T-cell (primary cell): ENCODE measurements around the gene PAGE2. TPM values are rescaled to one million over a fixed set of nuclear protein-coding genes. Genes with fewer than 3 reads are reported as not detected.

Experiments used
- ATAC-seq, 4 experiments: fragments of 200-7000 bp in 3 of 4; fragments of 150-1000 bp in 1 of 4; cut with Tn5 transposase; replicated peaks in 1 of 4; 1 replicate in 3 of 4; 2 replicates in 1 of 4; pipeline ENCODE4 v1.10.0; 2021; ENCODE audit warnings: moderate library complexity in 3 of 4, mild to moderate bottlenecking in 2 of 4, moderate number of reproducible peaks in 1 of 4
- CTCF ChIA-PET, 2 donors: fragments of 300-600 bp; sonication (Branson Sonifier 250); formaldehyde crosslinking; loops; one replicate each; lab custom pipeline; 2022; ENCODE audit warnings: antibody characterized with exemption in 2 of 2; lab: Charles Lee
- POLR2A ChIA-PET, 2 donors: fragments of 300-600 bp; sonication (Branson Sonifier 250); formaldehyde crosslinking; loops; one replicate each; lab custom pipeline; 2022; ENCODE audit warnings: antibody characterized with exemption in 2 of 2; lab: Charles Lee
- DNase-seq, 35 experiments: peaks; one replicate each; pipeline versions ENCODE4 v3.0.0 to v3.0.0-alpha.2; 2013 to 2023
- H3K27ac ChIP-seq: one replicate; pipeline ENCODE4 v1.5.1; 2013; ENCODE audit warnings: low read length
- H3K27me3 ChIP-seq, 2 experiments: replicated peaks in 1 of 2; 1 replicate in 1 of 2; 2 replicates in 1 of 2; pipeline versions ENCODE4 v1.6.1 to v1.7.0; 2013; ENCODE audit warnings: low read length in 1 of 2, mixed read lengths in 1 of 2; ENCODE audit not compliant: control insufficient read depth in 2 of 2, insufficient read depth in 2 of 2; ENCODE audit errors: extremely low read depth in 1 of 2
- H3K36me3 ChIP-seq, 2 donors: 1 replicate in 1 of 2; 2 replicates in 1 of 2; pipeline versions ENCODE4 v1.6.1 to v1.7.0; 2013; ENCODE audit warnings: low read length in 1 of 2; ENCODE audit not compliant: control insufficient read depth in 2 of 2, insufficient read depth in 1 of 2; ENCODE audit errors: extremely low read depth in 1 of 2
- H3K4me1 ChIP-seq, 2 experiments: 1 replicate in 1 of 2; 2 replicates in 1 of 2; pipeline versions ENCODE4 v1.6.1 to v1.7.0; 2013; ENCODE audit warnings: low read length in 2 of 2, mixed read lengths in 1 of 2; ENCODE audit not compliant: insufficient read depth in 2 of 2, control insufficient read depth in 1 of 2; ENCODE audit errors: extremely low read depth in 1 of 2
- H3K4me3 ChIP-seq, 2 donors: 1 replicate in 1 of 2; 2 replicates in 1 of 2; pipeline versions ENCODE4 v1.5.1 to v1.7.0; 2013; ENCODE audit warnings: mild to moderate bottlenecking in 2 of 2, low read length in 1 of 2, moderate library complexity in 1 of 2; ENCODE audit not compliant: control insufficient read depth in 1 of 2; ENCODE audit errors: extremely low read depth in 1 of 2
- H3K9me3 ChIP-seq: 2 replicates; pipeline ENCODE4 v1.7.0; 2013
- H3K27ac Mint-ChIP-seq, 2 donors: one replicate each; pipeline ENCODE4 v1.8.0; 2020 to 2021; ENCODE audit warnings: mild to moderate bottlenecking in 2 of 2, mixed read lengths in 2 of 2
- H3K27me3 Mint-ChIP-seq, 2 donors: one replicate each; pipeline ENCODE4 v1.8.0; 2021 to 2022; ENCODE audit warnings: mixed read lengths in 2 of 2
- H3K36me3 Mint-ChIP-seq: one replicate; pipeline ENCODE4 v1.8.0; 2021; ENCODE audit warnings: mixed read lengths
- H3K4me1 Mint-ChIP-seq, 3 donors: one replicate each; pipeline ENCODE4 v1.8.0; 2020 to 2022; ENCODE audit warnings: mixed read lengths in 3 of 3, mild to moderate bottlenecking in 1 of 3
- H3K4me3 Mint-ChIP-seq, 3 donors: one replicate each; pipeline ENCODE4 v1.8.0; 2020 to 2022; ENCODE audit warnings: mild to moderate bottlenecking in 3 of 3, mixed read lengths in 3 of 3, moderate library complexity in 3 of 3
- H3K9me3 Mint-ChIP-seq, 3 donors: one replicate each; pipeline ENCODE4 v1.8.0; 2020 to 2022; ENCODE audit warnings: mixed read lengths in 3 of 3
- WGBS: methylation state at CpG from one replicate; pipeline ENCODE4 v1.1.5; 2013; ENCODE audit warnings: missing lambda C conversion rate; ENCODE audit not compliant: insufficient coverage; 5-methylcytosine and 5-hydroxymethylcytosine counted together
- total RNA-seq, 35 experiments: library from RNA in 6 of 35; stranded (reverse) in 6 of 35; fragments of 120-200 nt in 1 of 35; gene quantifications; one replicate each; pipeline versions ENCODE4 v1.2.1 to v1.2.4 and lab custom pipeline; 2013 to 2026

The PAGE2 gene
- total RNA-seq, 5 donors from 2014 or later (not counting 1 experiment from before 2014, with no cell fraction given), result not detected

- Mint-ChIP-seq H3K4me1 (peaks cover 14 to 34% (median 21%) of the 10 kb centered on the region in 3 donors), H3K27ac (no peak overlapping the region), H3K9me3 (no peaks in the 10 kb centered on the region), H3K4me3 (no peak overlapping the region), H3K36me3 (no peaks in the 10 kb centered on the region), H3K27me3 (peaks cover 0 to 39% of the 10 kb centered on the region in 2 donors)
- no peaks in the 10 kb centered on the region for H3K9me3 ChIP-seq
- DNase-seq (peak in 1 of 35 experiments; percentile 32), ATAC-seq (peak in 2 of 4 experiments; percentile 76 to 87)
- H3K27ac ChIP-seq, result no peak overlapping the region
- H3K27me3 ChIP-seq, result peaks cover 0 to 2% of the 10 kb centered on the region in 2 experiments
- CTCF ChIA-PET, result no interaction called here
- no peaks in the 10 kb centered on the region for H3K36me3 ChIP-seq
- POLR2A ChIA-PET, result no interaction called here
- H3K4me3 ChIP-seq, result no peak overlapping the region
- H3K4me1 ChIP-seq, result peaks cover 0 to 17% of the 10 kb centered on the region in 2 experiments
- WGBS, result no CpG with 5 or more reads among the region's 3 CpGs
Measured at GRCh38 chrX:55118574-55118973, 29.8 kb downstream of the PAGE2 start.

DNA sequence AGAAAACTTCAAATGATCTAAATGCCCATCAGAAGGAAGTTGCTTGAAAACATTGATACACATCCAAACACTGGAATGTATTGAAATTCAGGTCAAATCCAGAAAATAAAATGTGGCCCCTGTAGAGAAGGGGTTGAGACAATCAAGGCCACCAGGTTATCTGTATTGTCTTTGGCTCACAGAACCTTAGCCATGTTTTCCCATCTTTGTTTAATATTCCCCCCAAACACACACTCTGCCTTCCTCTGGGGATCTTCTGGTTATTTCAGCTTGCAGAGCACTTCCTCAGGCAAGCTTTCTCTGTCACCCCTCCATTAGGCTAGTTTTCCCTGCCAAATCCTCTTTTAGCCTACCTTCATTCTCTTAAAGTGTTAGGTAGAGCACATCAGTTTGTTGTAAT lies 30.5 kb downstream of the PAGE2 start:
- no peaks in the 10 kb centered on the region for H3K36me3 Mint-ChIP-seq
- no peaks in the 10 kb centered on the region for H3K9me3 Mint-ChIP-seq
- Histone ChIP-seq H3K36me3 (no peaks in the 10 kb centered on the region), H3K4me3 (no peak overlapping the region), H3K27me3 (peaks cover 0 to 2% of the 10 kb centered on the region in 2 experiments), H3K27ac (no peak overlapping the region), H3K9me3 (no peaks in the 10 kb centered on the region), H3K4me1 (peaks cover 0 to 17% of the 10 kb centered on the region in 2 experiments)
- POLR2A ChIA-PET, result no interaction called here
- no peak for ATAC-seq
- H3K27me3 Mint-ChIP-seq, result peaks cover 0 to 44% of the 10 kb centered on the region in 2 donors
- peak overlapping the region in 1 of 2 donors; percentile 65 for H3K27ac Mint-ChIP-seq
- peaks cover 14 to 34% (median 21%) of the 10 kb centered on the region in 3 donors for H3K4me1 Mint-ChIP-seq
- peak overlapping the region in 1 of 3 donors; percentile 14 for H3K4me3 Mint-ChIP-seq
- CTCF ChIA-PET, result no interaction called here
- no peak for DNase-seq

DNA sequence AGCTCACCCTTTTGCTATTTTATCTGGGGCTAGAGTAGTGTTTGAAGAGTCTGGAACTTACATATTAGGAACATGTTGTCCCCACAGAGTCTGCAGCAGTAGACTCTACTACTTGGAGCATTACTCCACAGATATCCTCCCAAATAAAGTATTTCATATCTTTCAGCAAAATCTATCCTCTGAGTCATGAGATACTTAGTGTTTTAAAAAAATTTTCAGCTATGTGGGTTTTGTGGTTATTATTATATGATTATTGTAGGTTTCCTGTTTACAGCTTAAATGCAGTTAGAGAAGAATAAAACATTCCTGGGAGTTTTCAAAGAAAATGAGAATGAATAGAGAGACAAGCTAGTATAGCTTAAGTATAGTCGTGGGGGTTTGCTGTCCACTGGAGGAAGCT lies 30.9 kb downstream of the PAGE2 start:
- H3K9me3 Mint-ChIP-seq, result no peaks in the 10 kb centered on the region
- peaks cover 0 to 44% of the 10 kb centered on the region in 2 donors for H3K27me3 Mint-ChIP-seq
- peak overlapping the region in 1 of 2 donors; percentile 65 for H3K27ac Mint-ChIP-seq

GRCh38 chrX:55120761-55121358 lies 32.0 kb downstream of the PAGE2 start:
- no CpG with 5 or more reads among the region's 2 CpGs for WGBS
- H3K9me3 Mint-ChIP-seq, result no peaks in the 10 kb centered on the region

More for the DNA sequence above, 30.9 kb downstream of the PAGE2 start:
- CTCF ChIA-PET, result no interaction called here
- Histone ChIP-seq H3K36me3 (no peaks in the 10 kb centered on the region), H3K4me1 (peaks cover 0 to 17% of the 10 kb centered on the region in 2 experiments), H3K4me3 (no peak overlapping the region), H3K27ac (no peak overlapping the region), H3K9me3 (no peaks in the 10 kb centered on the region), H3K27me3 (peaks cover 0 to 2% of the 10 kb centered on the region in 2 experiments)
- WGBS, result no CpG with 5 or more reads among the region's 1 CpG
- peak in 2 of 4 experiments; percentile 13 to 16 for ATAC-seq
- peak overlapping the region in 1 of 3 donors; percentile 14 for H3K4me3 Mint-ChIP-seq
- H3K36me3 Mint-ChIP-seq, result no peaks in the 10 kb centered on the region
- POLR2A ChIA-PET, result no interaction called here
- DNase-seq, result no peak
- H3K4me1 Mint-ChIP-seq, result peaks cover 14 to 34% (median 21%) of the 10 kb centered on the region in 3 donors

GRCh38 chrX:55123900-55124299 lies 35.1 kb downstream of the PAGE2 start:
- Mint-ChIP-seq H3K27me3 (peaks cover 0 to 41% of the 10 kb centered on the region in 2 donors), H3K9me3 (no peaks in the 10 kb centered on the region), H3K4me1 (peaks cover 14 to 25% (median 15%) of the 10 kb centered on the region in 3 donors), H3K27ac (no peak overlapping the region), H3K4me3 (no peak overlapping the region), H3K36me3 (no peaks in the 10 kb centered on the region)
- 100% methylated on average over 2 of the region's 7 CpGs for WGBS
- H3K27ac ChIP-seq, result no peak overlapping the region
- H3K36me3 ChIP-seq, result no peaks in the 10 kb centered on the region
- H3K9me3 ChIP-seq, result no peaks in the 10 kb centered on the region
- H3K4me1 ChIP-seq, result peaks cover 0 to 13% of the 10 kb centered on the region in 2 experiments
- H3K4me3 ChIP-seq, result no peak overlapping the region
- CTCF ChIA-PET, result no interaction called here
- no peak for ATAC-seq
- H3K27me3 ChIP-seq, result peaks cover 0 to 2% of the 10 kb centered on the region in 2 experiments
- POLR2A ChIA-PET, result no interaction called here
- DNase-seq, result no peak

More at GRCh38 chrX:55120761-55121358, 32.0 kb downstream of the PAGE2 start:
- POLR2A ChIA-PET, result no interaction called here
- H3K9me3 ChIP-seq, result no peaks in the 10 kb centered on the region
- H3K27ac ChIP-seq, result no peak overlapping the region
- H3K4me1 ChIP-seq, result peaks cover 0 to 17% of the 10 kb centered on the region in 2 experiments
- H3K27me3 ChIP-seq, result peaks cover 0 to 2% of the 10 kb centered on the region in 2 experiments
- Mint-ChIP-seq H3K36me3 (no peaks in the 10 kb centered on the region), H3K27me3 (peaks cover 0 to 39% of the 10 kb centered on the region in 2 donors), H3K4me1 (peaks cover 14 to 34% (median 21%) of the 10 kb centered on the region in 3 donors), H3K4me3 (no peak overlapping the region), H3K27ac (no peak overlapping the region)
- H3K4me3 ChIP-seq, result no peak overlapping the region
- CTCF ChIA-PET, result interaction anchor here in 1 of 2 donors (0.5 kb wide), 1 partner anchor 1320 kb away, joined by 3 read pairs; no protein-coding TSS in a partner anchor
- no peak for ATAC-seq
- no peak for DNase-seq
- H3K36me3 ChIP-seq, result no peaks in the 10 kb centered on the region

- H3K27ac Mint-ChIP-seq, result no peak overlapping the region
- H3K4me3 Mint-ChIP-seq, result no peak overlapping the region
- no peaks in the 10 kb centered on the region for H3K36me3 Mint-ChIP-seq
- no CpG with 5 or more reads among the region's 2 CpGs for WGBS
- CTCF ChIA-PET, result no interaction called here
- H3K27me3 Mint-ChIP-seq, result peaks cover 0 to 32% of the 10 kb centered on the region in 2 donors
- H3K4me1 Mint-ChIP-seq, result no peaks in the 10 kb centered on the region
- no peak overlapping the region for H3K27ac ChIP-seq
- DNase-seq, result no peak
- H3K9me3 Mint-ChIP-seq, result no peaks in the 10 kb centered on the region
- no peak for ATAC-seq
- H3K4me3 ChIP-seq, result no peak overlapping the region
- H3K9me3 ChIP-seq, result no peaks in the 10 kb centered on the region
- no peaks in the 10 kb centered on the region for H3K36me3 ChIP-seq
- H3K4me1 ChIP-seq, result no peaks in the 10 kb centered on the region
- H3K27me3 ChIP-seq, result peaks cover 0 to 2% of the 10 kb centered on the region in 2 experiments
- POLR2A ChIA-PET, result no interaction called here
Measured at GRCh38 chrX:55127692-55128091, 38.9 kb downstream of the PAGE2 start.
